Osteoblast (primary cell): Measurements from ENCODE around the gene PTPN7. TPM values are rescaled to one million over a fixed set of nuclear protein-coding genes. Genes with fewer than 3 reads are reported as not detected.
A peak's percentile ranks its signal among the peaks of the same experiment; 100 is the strongest.

ENCODE experiments used
- DNase-seq: peaks from one replicate; pipeline ENCODE4 v3.0.0; 2011; ENCODE audit warnings: low spot score, mixed read lengths; ENCODE audit not compliant: insufficient read length; ENCODE audit errors: missing footprints
- H2AFZ ChIP-seq: 2 replicates; pipeline ENCODE4 v1.6.0; 2011; ENCODE audit warnings: mild to moderate bottlenecking, low read length
- H3K27ac ChIP-seq: 2 replicates; pipeline ENCODE4 v1.5.1; 2011; ENCODE audit warnings: mild to moderate bottlenecking, low read depth, low read length, moderate library complexity
- H3K27me3 ChIP-seq: 2 replicates; pipeline ENCODE4 v1.6.0; 2012; ENCODE audit warnings: mild to moderate bottlenecking, control low read depth, inconsistent platforms, low read length, moderate library complexity; ENCODE audit not compliant: insufficient read depth
- H3K36me3 ChIP-seq: 2 replicates; pipeline ENCODE4 v1.5.1; 2011; ENCODE audit warnings: mild to moderate bottlenecking, low read length, control low read depth, moderate library complexity; ENCODE audit not compliant: insufficient read depth
- H3K4me1 ChIP-seq: 2 replicates; pipeline ENCODE4 v1.5.1; 2011; ENCODE audit warnings: mild to moderate bottlenecking, low read length, control low read depth, moderate library complexity; ENCODE audit not compliant: insufficient read depth
- H3K4me2 ChIP-seq: 2 replicates; pipeline ENCODE4 v1.6.0; 2011; ENCODE audit warnings: mild to moderate bottlenecking, low read length; ENCODE audit not compliant: insufficient read depth
- H3K4me3 ChIP-seq: fragments of 200-600 bp; sonication (generic); 3 replicates; pipeline ENCODE4 v1.5.1; 2012; ENCODE audit warnings: mild to moderate bottlenecking, low read length, inconsistent platforms; ENCODE audit not compliant: insufficient read depth
- H3K79me2 ChIP-seq: 2 replicates; pipeline ENCODE4 v1.6.0; 2012; ENCODE audit warnings: mild to moderate bottlenecking, low read length, control low read depth, inconsistent platforms; ENCODE audit not compliant: insufficient read depth
- H3K9me3 ChIP-seq: 2 replicates; pipeline ENCODE4 v1.5.1; 2011; ENCODE audit warnings: low read depth, low read length, control low read depth
- H4K20me1 ChIP-seq: 2 replicates; pipeline ENCODE4 v1.6.0; 2012; ENCODE audit warnings: mild to moderate bottlenecking, low read length, control low read depth; ENCODE audit not compliant: insufficient read depth
- total RNA-seq: library from RNA; depleted of rRNA; stranded (reverse); fragments of >200 nt; gene quantifications from 2 replicates; pipeline ENCODE4 v1.2.3, GENCODE V29; 2012
- TF ChIP-seq, protein P1 (sequence below): IDR thresholded peaks from 2 replicates; pipeline ENCODE4 v1.5.1; 2011; ENCODE audit warnings: mild to moderate bottlenecking, low read depth, low read length, moderate library complexity; ENCODE audit errors: extremely low read depth

The PTPN7 gene
- total RNA-seq, 1 donor = not detected

DNA sequence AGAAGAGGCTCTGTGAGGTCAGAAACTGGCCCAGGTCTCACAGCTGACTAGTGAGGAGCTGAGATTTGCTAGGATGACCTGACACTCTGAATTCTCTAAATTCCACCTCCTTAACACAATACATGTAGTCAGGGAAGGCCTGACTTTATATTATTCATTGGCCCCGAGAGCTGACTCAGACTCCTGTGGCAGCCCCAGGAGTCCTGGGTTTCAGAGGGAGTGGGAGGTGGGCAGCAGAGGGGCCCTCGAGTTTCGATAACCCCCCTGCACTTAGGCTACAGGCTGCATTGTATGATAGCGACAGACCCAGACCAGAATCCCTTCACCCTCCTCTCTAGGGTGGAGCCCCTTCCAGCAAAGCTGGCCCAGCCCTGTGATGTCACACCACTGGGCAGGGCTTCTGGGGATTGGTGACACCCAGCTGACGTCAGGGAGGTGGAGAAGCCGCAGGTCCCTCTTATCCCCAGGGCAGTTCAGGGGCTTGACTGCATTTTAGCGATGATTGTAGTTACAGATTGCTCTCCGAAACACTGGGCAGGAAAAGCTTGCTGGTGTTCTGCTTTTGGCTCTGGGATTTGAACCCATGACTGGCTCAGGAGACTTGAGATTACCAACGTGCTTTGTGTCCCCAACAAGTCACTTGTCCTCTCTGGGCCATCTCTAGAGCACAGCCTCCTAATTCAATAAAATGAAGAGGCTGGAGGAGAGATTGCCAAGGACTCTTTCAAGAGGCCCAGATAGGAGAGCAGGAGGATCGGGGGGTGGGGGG is 54.6 kb downstream of the PTPN7 start:
- H3K4me3 ChIP-seq = no peak overlapping the region
- no peaks in the 10 kb centered on the region for H3K27me3 ChIP-seq
- peak overlapping the region; percentile 65 for H3K27ac ChIP-seq
- peak; percentile 97 for DNase-seq
- H3K4me1 ChIP-seq = peaks cover 10% of the 10 kb centered on the region
- H2AFZ ChIP-seq = peak overlapping the region; percentile 56
- H3K79me2 ChIP-seq = no peaks in the 10 kb centered on the region
- no peaks in the 10 kb centered on the region for H4K20me1 ChIP-seq
- peak overlapping the region; percentile 32 for H3K4me2 ChIP-seq
- no peaks in the 10 kb centered on the region for H3K9me3 ChIP-seq
- TF ChIP-seq, protein P1, sequence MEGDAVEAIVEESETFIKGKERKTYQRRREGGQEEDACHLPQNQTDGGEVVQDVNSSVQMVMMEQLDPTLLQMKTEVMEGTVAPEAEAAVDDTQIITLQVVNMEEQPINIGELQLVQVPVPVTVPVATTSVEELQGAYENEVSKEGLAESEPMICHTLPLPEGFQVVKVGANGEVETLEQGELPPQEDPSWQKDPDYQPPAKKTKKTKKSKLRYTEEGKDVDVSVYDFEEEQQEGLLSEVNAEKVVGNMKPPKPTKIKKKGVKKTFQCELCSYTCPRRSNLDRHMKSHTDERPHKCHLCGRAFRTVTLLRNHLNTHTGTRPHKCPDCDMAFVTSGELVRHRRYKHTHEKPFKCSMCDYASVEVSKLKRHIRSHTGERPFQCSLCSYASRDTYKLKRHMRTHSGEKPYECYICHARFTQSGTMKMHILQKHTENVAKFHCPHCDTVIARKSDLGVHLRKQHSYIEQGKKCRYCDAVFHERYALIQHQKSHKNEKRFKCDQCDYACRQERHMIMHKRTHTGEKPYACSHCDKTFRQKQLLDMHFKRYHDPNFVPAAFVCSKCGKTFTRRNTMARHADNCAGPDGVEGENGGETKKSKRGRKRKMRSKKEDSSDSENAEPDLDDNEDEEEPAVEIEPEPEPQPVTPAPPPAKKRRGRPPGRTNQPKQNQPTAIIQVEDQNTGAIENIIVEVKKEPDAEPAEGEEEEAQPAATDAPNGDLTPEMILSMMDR = no peak
- H3K36me3 ChIP-seq = no peaks in the 10 kb centered on the region

DNA sequence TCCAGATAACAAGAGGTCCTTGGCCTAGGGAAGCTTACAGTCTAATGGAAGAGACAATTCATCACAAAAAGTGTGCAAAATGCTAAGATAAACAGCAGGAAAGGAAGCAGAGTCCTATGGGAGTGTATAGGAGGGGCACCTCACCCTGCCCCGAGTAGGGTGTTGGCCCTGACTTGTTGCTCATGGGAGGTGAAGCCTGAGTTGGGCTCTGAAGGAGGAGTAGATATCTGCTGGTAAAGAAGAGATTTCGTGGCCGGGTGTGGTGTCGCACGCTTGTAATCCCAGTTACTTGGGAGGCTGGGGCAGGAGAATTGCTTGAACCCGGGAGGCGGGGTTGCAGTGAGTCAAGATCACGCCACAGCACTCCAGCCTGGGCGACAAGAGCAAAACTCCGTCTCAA is 56.3 kb downstream of the PTPN7 start:
- Histone ChIP-seq H3K79me2 (no peaks in the 10 kb centered on the region), H3K27me3 (no peaks in the 10 kb centered on the region), H3K36me3 (no peaks in the 10 kb centered on the region), H3K4me2 (no peak overlapping the region), H3K27ac (no peak overlapping the region), H4K20me1 (no peaks in the 10 kb centered on the region), H3K4me1 (peaks cover 10% of the 10 kb centered on the region), H3K4me3 (no peak overlapping the region), H2AFZ (no peak overlapping the region), H3K9me3 (no peaks in the 10 kb centered on the region)
- DNase-seq = no peak
- TF ChIP-seq, protein P1 = no peak

DNA sequence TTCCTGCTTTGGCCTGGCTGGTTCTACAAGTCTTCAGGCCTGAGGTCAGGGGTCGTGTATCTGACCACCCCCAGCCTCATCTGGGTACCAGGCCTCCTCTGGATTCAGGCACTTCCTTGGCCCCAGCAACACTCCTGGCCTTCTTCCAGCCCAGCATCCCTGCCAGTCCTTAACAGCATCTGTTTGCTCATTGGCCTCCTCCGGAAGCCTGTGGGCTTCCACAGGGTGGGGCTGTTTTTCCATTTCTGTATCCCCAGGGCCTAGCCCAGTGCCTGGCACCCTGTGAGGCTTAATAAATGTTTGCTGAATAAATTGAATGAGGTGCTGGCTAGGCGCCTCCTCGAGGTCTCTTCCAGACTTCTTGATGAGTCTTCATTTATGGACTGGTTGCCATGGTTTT is 59.2 kb downstream of the PTPN7 start:
- Histone ChIP-seq H3K4me2 (no peak overlapping the region), H3K36me3 (no peaks in the 10 kb centered on the region), H3K4me1 (peaks cover 10% of the 10 kb centered on the region), H3K4me3 (no peak overlapping the region), H3K79me2 (no peaks in the 10 kb centered on the region), H2AFZ (no peak overlapping the region), H3K27ac (no peak overlapping the region), H3K9me3 (no peaks in the 10 kb centered on the region), H3K27me3 (no peaks in the 10 kb centered on the region), H4K20me1 (no peaks in the 10 kb centered on the region)
- TF ChIP-seq, protein P1 = peak; percentile 7
- DNase-seq = peak; percentile 23

Other genes with a start within 250 kb of the PTPN7 start
- 17.1 and 21.7 TPM in 2 replicates for gene LMOD1, start 214.1 kb downstream of the PTPN7 start, total RNA-seq
- gene TIMM17A, start 205.1 kb downstream of the PTPN7 start, total RNA-seq = 35.7 and 38.7 TPM in 2 replicates
- gene RNPEP, start 178.0 kb downstream of the PTPN7 start, total RNA-seq = 64.8 and 74.2 TPM in 2 replicates
- under 0.01 TPM in 2 replicates for gene ELF3, start 150.0 kb downstream of the PTPN7 start, total RNA-seq
- not detected in 2 replicates for gene GPR37L1, start 37.7 kb downstream of the PTPN7 start, total RNA-seq
- gene ARL8A, start 15.9 kb downstream of the PTPN7 start, total RNA-seq = 24.2 and 25.0 TPM in 2 replicates
- not detected in 2 replicates for gene LGR6, start 33.2 kb upstream of the PTPN7 start, total RNA-seq
- gene UBE2T, start 181.3 kb upstream of the PTPN7 start, total RNA-seq = 5.3 and 5.4 TPM in 2 replicates
- gene PPP1R12B, start 188.1 kb upstream of the PTPN7 start, total RNA-seq = 20.0 and 20.6 TPM in 2 replicates